IPS DF 4.7 (cell line): ENCODE measurements around the gene CDH4.

ENCODE experiments used
- DNase-seq: peaks from one replicate; pipeline ENCODE4 v3.0.0-alpha.2; 2013; ENCODE audit warnings: low spot score; ENCODE audit errors: extremely low read depth

Gene CDH4

DNA sequence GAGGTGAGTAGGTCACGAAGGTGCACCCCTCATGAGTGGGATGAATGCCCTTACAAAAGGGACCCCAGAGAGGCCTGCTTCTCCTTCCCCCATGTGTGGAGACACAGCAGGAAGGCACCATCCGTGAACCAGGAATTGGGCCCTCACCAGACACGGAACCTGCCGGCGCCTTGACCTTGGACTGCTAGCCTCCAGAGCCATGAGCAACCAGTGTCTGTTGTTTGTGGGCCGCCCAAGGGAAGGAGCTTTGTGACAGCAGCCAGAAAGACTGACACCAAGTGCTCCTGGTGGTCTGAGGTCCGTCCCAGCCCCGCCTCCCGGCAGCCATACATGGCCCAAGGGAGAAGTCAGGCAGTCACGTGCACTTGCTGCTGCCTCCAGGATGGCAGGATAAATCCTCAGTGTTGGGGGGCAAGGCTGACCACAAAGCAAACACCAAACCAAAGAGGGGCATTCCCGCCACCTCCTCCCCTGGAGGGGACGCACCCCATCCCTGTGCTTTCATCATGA is 29.3 kb downstream of the CDH4 start:
- DNase-seq, result no peak

DNA sequence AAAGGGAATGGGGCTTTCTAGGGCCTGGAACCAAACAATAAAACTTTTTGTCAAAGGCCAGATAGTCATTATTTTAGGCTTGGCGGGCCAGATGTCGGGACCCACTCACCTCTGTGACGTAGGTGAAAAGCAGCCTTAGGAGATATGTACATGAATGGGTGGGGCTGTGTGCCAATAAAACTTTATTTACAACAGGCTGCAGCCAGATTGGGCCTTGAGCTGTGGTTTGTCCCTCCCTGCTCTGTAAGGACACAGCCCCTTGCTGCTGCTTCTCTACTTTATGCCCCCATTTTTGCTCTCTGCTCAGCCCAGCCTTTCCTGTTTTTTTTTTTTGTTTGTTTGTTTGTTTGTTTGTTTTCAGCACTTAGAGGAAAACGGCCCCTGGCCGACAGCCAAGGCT is 32.7 kb downstream of the CDH4 start:
- no peak for DNase-seq

DNA sequence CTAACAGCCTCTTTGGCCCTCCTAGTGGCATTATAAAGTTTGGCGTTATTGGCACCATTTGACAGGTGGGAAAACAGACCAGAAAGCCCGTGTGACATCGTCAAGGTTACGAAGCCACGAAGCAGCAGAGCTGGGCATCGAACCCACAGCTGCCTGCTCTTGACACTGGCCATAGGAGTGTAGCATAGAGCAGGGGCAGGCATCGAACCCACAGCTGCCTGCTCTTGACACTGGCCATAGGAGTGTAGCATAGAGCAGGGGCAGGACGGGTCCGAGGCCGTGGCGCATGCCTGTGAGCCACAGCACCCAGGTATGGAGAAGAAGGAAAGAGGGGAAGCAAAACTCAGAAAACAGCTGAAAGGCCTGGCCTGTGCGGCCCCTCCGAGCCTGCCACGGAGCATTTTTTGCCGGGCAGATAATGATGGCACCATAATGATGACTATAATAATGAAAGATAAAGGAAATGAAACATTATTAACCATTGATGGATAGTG is 33.1 kb downstream of the CDH4 start:
- DNase-seq, result no peak

DNA sequence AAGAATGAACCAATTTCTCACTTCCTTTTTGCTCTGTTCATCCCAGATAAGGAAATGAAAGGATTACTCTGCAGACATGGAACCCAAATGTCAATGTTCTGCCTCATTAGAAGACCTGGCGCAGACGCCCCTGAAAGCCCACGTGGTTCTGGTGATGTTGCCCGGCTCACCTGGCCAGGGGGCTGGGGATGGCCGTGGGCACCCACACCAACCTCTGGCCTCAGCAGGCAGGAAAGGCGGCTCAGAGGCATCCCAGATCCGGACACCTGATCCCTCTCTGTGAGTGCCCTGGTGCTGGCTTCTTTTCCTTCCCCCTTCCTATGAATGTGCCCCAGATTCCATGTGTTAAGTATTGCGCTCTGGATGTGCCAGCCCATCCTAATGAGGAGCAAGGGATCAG is 33.6 kb downstream of the CDH4 start:
- no peak for DNase-seq

DNA sequence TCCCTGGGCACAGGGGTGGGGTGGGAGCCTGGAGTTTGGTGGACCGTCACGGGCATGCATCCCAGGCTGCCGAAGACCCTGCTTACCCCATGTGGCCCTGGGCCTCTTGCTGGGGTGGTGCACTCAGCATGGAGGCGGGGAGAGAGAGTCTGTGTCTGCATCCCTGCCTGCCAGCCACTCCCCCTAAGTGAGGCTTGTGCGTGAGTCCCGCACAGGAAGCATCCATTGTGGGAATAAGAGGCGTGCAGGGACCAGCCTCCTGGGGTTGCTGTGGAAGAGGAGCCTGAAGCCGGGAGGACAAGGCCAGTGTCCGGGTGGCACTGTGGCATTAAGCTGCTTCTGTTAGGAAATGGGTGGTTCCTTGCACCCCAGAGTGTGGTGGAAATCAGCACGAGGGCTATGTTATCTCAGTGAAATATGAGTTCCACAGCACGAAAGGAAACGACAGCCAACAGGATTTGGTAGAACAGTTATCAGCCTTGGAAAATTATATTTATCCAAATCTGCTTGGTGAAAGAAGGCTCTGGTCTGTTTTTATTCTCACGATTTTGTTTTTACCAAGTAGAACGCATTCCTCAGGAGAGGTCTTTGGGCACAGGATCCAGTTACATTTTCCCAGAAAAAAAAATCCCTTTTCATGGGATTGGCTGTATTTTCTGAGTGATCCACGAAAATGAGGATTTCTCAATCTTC is 35.7 kb downstream of the CDH4 start:
- DNase-seq, result no peak

DNA sequence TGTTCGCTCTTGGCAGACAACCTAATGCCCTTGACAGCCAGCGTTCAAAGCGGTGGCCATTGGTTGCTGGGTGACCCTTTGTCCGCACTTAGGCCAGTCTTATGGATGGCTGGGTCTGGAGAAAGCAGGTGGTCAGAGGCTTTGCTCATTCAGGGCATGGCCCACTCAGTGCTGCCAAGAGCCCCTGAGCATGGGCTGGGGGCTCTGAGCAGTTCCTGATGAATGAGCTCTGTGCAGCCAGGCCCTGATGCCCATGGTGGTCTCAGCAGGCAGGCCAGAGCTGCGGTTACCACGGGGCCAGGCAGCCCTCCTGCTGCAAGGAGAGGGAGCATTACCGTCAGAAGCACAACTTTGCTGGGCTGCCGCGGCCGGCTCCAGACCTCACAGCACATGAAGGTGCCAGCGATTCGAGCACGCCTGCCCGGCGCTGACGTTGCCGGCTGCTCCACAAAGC is 36.3 kb downstream of the CDH4 start:
- no peak for DNase-seq

DNA sequence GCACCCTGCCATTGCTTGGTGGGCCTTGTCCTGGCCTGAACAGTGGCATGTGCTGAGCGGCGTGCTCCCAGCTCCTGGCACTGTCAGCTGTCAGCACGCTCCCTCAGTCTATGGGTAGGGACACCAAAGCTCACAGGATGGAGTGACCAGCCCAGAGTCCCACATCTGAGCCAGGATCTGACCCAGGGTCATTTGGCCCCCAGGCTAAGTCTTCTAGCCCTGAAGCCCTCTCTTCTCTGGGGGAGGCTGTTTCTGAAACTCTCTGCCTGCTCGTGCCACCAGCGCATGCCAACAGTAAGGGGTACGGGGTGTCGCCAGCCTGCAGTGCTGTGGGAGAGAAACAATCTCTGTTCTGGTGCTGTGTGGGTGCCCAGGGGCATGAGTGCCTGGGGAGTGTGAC is 37.1 kb downstream of the CDH4 start:
- no peak for DNase-seq

DNA sequence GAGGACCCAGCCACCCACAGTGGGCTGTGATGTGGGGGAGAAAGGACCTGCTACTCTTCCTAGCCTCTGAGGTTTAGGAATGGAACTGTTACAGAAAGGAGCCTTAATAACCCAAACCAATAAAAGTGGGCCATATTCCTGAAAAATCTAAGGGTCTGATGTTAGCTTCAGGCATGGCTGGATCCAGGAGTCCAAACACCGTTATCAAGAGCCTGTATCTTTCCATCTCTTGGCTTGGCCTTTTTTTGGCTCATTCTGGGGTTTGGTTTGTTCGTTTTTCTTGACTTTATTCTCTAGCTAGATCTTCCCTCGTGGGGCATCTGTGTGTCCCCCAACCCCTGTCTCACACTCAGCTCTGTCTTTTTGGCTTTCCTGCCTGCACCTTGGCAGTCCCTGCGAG is 38.7 kb downstream of the CDH4 start:
- DNase-seq, result no peak

DNA sequence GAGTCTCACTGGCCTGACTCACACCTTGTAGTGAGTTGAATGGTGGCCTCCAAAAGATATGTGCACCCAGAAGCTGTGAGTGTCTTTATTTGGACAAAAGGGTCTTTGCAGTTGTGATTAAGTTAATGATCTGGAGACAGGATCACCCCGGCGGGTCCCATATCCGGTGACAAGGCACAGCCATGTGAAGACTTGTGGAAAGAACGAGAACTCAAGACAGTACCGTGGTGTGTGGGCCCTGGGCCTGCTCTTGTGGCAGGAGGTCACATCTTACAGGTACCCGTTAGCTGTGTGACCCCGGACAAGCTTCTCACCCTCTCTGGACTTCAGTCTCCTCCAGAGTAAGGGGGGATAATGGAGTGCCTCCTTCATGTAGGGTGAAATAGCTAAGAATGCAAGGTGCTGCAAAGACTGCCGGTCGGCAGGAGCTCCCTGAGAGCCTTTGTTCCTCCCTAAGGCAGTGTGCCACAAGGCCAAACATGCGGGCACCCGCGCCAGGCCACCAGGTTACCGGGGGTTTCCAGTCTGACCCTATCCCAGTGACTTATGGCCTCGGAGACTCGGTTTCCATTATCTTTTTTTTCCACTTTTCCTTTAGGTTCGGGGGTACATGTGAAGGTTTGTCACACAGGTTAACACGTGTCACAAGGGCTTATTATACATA is 39.2 kb downstream of the CDH4 start:
- DNase-seq, result no peak

DNA sequence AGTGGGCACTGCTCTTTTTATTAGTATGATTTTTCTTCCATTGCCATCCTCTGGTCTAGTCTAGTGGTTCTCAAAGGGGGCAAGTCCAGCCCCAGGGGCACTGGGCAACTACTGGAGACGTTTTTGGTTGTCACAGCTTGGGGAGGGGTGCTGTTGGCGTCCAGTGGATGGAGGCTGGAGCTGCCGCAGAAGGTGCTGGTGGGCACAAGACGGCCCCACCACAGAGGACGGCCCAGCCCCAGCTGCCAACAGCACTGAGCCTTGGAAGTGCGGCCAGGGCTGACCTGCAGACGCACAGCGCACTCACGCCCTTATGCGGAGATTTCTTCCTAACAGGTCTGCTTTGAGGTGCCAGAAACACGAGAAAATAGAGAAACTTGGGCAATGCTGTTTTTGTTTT is 40.3 kb downstream of the CDH4 start:
- no peak for DNase-seq

DNA sequence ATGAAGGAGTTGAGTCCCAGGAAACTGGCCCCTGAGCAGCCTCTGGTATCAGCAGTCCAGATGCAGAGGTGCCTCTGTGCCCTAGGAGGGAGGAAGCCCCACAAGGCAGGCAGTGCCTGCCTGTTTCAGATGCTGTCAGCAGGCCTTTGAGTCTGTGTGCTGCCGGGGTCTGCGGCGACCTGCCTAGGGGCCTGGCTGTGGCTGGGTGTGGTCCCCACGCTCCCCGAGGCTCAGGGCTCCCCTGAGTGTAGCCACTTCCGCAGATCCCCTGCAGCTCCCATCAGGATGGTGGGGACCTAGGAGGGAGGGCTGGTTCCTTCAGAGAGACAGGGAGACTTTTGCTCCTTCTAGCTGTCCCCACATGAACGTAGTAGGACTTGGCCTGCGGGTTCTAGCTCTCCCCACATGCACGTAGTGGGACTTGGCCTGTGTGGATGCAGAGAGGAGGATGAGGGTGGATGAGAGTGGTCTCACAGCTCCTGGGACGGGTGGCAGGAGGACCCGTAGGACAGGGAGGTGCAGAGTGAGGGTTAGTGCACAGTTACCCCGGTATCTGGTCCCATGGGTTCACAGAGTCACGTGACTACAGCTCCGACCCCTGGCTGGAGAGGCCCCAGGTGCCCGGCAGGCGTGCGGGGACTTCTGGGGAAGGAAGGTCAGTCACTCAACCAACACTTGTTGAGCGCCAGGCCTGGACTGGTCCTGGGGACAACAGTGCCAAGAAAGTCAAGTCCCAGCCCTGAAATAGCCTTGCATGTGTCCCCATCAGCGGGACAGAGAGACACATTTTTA is 41.0 kb downstream of the CDH4 start:
- DNase-seq, result no peak

DNA sequence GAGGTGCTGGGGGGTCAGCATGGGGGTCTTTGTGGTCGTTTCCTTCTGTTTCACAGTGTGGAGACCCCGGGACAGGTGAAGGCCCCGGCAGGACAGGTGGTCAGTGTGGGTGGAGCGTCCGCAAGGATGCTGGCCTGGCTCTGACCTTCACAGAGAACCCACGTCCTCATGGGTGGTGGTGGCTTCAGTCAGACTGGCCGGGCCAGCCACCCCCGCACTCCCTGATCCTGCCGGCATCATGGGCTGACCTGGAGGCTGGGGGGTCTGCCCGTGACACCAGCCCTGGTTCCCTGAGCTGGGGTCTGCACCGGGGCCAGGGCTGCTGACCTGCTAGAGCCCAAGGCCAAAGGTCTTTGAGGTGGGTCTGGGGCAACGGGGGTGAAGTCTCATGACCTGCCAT is 41.9 kb downstream of the CDH4 start:
- no peak for DNase-seq

DNA sequence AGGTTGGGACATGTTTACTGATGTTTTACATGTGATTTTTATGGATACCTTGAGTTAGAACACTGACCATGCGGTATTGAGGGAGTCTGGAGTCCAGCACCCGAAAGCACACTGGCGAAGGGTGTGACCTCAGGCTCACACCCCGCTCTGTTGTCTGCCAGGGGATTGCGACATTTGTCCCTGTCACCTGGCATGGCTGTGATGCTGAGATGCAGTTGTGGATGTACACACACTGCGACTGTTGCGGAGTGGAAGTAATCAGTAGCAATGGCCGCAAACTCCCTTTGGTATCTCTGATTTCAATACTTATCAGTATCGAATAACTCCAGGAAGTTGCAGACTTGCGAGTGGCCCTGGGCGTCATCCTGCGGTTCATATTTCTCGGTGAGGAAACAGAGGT is 43.2 kb downstream of the CDH4 start:
- DNase-seq, result no peak

DNA sequence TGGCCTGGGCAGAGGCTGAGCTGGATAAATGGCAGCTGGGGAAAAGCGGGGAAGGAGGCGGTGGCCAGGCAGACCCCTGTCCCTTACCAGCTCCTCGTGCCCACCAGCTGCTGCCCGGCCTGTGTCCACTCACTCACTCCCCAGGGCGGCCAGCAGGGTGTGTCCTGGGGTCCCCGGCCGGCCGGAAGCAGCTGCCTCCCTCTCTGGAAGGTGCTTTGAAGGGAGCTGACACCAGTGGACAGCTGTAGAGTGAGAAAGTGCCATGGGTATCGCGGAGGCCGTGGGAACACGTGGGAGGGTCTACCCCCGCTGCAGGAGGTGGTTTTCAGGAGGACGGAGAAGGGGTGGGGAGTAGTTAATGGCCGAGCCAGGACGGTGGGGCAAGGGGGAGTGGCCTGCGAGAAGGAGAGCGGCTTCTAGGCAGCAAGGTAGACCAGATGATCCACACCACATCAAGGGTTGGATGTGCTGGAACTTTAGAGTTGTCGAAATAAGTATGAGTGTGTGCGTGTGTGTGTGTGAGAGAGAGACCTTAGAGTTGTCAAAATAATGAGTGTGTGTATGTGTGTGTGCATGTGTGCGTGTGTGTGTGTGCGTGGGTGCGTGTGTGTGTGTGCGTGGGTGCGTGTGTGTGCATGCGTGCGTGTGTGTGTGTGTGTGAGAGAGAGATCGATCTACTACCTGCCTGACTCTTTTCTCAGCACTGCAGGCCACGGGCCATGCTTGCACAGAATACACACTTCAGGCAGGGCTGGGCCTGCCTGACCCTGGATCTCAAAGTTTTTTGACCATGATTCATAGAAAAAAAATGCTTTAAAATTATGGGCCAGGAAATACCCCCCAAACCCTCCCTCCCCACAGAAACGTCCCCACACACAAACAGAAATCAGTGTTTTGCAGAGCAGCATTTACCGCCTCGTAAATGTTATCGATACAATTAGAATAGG is 43.9 kb downstream of the CDH4 start:
- no peak for DNase-seq

DNA sequence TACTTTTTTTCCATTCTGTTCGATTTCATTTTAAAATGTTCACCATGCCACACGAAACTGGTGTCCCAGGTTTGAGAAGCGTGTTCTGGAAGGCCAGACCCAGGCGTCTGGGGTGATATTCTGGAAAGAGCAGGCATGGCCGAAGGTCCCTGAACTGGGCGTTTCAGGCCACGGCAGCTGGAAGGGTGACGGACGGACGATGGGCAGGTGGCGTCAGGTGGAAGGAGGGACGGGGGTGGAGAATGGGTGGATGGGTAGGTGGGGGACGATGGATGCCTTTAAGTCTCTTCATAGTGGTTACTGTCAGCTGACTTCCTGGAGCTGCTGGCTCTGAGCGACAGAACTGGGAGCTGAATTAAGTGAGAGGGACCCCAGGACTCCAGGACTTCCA is 44.6 kb downstream of the CDH4 start:
- DNase-seq, result no peak

DNA sequence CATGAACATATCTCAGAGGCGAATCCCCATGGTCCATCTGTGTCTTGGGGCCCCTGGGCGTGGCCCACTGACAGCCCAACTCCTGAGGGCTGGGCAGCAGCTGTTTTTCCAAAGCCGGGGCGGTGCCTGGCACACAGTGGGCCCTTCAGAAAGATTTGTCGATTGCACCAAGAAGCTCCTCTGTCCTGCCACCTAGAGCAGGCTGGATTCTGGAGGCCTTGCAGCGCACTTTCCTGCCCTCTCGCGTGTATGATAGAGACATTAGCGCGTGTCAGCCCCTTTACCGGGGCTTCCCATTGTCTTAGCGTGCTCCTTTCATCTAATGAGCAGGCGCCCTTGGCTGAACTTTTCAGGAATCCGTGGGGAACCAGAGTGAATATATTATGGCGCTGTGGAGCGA is 45.4 kb downstream of the CDH4 start:
- DNase-seq, result no peak

DNA sequence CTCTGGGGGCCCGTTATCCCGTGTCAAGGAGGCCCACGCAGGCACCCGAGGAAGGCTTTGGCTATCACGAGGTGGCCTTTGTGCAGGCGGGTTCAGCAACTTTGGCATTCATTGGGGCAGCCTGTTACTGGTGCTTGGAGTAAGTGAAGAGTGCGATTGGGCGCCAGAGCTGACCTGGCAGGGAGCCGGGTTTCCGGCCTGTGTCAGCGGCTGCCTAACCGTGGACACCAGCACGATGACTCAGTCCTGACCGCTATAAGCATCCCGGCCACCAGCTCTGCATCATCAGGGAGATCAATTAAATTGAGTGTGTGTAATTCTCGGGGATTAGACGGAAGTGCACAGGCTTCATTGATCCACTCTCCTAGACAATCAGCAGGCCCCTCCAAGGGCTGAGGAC is 45.9 kb downstream of the CDH4 start:
- no peak for DNase-seq

DNA sequence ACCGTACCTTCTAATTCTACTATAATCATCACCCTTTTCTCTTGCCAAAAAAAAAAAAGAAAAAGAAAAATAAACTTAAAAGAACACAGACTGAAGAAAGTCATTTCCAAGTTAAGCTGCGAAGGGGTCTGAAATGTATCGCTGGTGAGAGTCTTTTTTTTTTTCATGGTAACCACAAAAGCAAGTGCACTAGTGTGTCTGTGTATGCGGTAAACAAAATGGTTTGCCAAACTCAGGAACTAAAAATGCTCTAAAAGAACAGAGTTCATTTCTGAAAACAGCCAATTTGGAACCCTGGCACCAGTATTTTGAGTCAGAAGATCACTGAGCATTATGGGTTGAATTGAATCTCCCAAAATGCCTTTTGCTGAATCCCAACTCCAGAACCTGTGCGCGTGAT is 46.6 kb downstream of the CDH4 start:
- no peak for DNase-seq

DNA sequence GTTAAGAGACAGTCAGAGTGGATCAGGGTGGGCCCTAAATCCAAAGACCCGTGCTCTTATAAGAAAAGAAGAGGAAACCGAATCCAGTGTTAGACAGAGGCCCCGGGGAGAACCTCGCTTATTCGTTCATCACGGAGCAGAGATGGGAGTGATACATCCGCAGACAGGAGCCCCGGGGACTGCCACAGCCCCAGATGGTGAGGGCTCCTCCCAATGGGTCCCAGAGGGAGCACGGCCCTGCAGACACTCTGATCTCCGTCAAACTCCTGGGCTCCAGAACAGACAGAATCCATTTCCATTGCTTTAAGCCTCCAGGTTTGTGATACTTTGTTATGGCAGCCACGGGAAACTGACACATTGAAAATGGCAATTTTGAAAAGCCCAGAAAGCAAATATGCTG is 47.0 kb downstream of the CDH4 start:
- no peak for DNase-seq

DNA sequence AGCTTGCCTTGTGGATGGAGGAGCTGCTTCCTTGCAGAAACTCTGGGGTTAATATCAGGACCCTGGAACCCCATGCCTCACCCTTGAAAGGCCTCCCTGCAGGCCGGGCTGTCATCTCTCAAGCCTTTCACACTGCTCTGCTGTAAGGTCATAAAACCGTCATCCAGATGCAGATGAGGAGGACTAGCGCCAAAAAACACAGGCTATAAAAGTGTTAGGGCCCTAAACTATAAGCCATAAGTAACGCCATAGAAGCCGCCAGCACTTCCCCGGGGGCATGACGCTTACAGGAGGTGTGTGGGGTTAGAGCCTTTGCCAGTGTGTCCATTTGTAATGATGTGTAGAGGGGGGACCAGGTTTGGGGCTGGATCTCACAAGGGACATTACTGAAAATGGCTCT is 47.6 kb downstream of the CDH4 start:
- no peak for DNase-seq

DNA sequence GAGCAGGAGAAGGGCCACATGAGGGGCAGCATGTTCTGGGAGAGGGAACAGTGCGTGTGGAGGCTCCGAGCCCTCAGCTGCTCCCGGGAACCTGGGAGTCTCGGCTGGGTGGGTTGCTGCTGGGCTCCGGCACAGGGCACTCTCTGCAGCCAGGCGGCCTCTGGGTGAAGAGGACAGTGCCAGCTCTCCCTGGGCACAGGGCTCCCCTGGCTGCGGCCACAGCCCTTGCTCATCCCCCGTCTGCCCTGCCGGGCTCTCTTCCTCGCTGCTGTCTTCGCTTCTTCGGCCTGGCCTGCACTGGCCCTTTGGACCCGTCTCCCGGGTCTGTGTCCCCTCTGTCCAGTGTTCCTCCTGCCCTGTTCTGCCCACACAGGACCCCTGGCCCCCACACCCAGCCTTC is 48.2 kb downstream of the CDH4 start:
- no peak for DNase-seq
